Measurements from ENCODE around the gene TASOR2.

Gene TASOR2

GRCh38 chr10:5683065-5683464, 1.6 kb upstream of the TASOR2 start:
- no peak for DNase-seq (ENCODE audit: low spot score)

GRCh38 chr10:5684971-5685763, 529 bp downstream of the TASOR2 start:
- DNase-seq (ENCODE audit: low spot score): peak; percentile 55

DNA sequence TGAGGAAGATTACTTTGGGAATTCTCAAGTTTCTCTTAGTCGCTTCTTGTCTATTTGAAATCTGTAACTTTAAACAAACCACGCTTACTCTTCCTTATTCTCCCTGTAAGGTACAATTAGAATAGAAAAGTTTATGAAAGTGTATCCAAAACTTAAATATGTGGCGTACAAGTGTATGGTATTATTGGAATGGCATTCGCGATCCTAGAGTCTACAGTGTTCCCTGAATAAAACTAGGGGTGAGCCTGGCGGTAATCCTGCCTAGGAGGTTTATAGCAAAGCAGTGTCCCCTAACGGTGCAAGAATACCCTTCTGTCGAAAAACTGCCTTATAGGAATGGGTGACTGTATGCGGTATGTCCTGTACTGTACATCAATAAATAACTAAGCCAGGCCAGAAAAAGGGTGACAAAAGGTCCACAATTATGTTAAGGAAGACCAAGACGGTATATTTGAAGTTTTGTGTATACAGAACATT, 1.2 kb downstream of the TASOR2 start:
- DNase-seq (ENCODE audit: low spot score): no peak

GRCh38 chr10:5688587-5688986, 3.9 kb downstream of the TASOR2 start:
- no peak for DNase-seq (ENCODE audit: low spot score)

DNA sequence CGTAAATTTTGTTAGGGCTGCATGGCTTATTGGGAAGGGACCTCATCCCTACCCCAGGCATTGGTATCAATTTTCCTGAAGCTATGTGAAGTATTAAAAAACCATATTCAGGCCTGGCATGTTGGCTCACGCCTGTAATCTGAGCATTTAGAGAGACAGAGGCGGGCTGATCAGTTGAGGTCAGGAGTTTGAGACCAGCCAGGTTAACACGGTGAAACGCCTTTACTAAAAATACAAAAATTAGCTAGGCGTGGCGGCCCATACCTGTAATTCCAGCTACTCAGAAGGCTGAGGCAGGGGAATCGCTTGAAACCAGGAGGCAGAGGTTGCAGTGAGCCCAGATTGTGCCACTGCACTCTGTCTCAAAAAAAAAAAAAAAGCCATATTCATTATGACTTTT, 7.1 kb downstream of the TASOR2 start:
- DNase-seq (ENCODE audit: low spot score): no peak

- no peak for DNase-seq (ENCODE audit: low spot score)
Measured at GRCh38 chr10:5692461-5693358, 8.1 kb downstream of the TASOR2 start.

DNA sequence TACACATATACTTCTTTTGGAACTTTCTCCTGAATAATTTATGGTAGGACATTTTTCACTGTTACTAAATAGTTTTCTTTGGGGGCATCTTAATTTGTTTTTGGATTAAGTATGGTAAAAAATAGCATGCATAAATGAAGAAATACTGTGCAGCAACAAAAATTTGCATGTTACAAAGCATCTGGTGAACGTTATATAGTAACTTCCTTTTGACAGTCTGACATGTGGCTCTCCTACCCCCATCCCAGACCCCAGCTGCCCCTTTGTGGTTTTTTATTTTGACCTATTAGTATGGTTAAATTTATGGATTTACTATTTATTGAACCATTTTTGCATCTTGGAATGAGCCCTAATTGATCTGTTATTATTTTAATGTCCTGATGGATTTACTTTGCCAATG, 9.9 kb downstream of the TASOR2 start:
- no peak for DNase-seq (ENCODE audit: low spot score)

DNA sequence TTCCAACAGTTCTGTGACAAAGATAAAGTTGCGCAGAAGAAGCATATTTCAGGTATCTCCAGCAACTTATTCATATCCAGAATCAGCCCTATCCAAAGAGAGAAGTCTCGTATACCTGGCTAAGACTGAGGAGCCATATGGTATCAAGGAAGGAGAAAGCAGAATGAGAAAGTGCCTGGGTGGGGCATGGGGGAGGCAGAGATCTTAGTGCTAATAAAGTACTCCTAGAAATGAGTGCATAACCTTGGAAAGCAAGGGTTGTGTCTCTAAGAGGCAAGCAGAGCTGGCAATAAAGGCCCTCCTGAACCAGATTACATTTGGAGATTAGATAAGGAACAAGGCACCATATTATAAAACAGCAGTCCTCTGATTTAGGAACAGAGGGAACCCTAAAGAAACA, 12.7 kb downstream of the TASOR2 start:
- DNase-seq (ENCODE audit: low spot score): no peak

- no peak for DNase-seq (ENCODE audit: low spot score)
Measured at GRCh38 chr10:5698062-5698461, 13.4 kb downstream of the TASOR2 start.

GRCh38 chr10:5708356-5708755, 23.7 kb downstream of the TASOR2 start:
- DNase-seq (ENCODE audit: low spot score): no peak

DNA sequence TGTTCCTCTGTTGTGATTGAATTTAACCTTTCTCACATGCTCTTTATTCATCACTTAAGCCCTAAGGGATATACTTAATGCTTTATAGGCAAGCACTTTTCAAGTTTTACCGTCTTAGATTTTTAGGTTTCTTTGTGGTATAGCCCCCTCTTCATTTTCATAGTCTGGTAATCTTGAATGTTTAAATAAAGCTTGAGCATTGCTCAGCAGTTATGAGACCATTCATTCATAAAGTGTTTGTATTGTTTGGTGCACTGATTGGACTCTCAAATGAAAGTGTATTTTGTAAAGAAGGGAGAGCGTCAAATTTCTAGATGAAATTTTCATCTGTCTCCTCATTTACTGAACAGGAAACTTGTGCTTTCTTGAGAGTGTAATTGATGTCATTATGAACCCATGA, 25.2 kb downstream of the TASOR2 start:
- DNase-seq (ENCODE audit: low spot score): no peak

- DNase-seq (ENCODE audit: low spot score): no peak
Measured at GRCh38 chr10:5710859-5711258, 26.2 kb downstream of the TASOR2 start.

DNA sequence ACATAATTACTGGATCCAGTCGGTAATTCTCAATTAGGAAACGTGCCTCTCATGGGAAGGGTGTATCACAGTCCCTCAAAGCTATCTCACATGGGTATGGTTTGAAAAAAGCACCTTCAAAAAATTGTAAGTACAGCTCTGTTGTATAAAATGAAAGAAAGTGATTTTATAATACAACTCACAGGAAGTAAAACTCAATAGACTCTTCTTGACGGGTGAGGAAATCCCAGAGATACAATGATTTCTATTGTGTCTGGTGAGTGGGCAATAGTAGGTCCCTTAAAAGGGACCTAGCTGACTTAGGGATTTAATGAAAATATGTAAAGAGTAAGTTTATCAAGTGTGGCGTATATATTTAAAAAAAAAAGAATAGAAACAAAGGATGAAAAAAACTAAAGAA, 27.0 kb downstream of the TASOR2 start:
- DNase-seq (ENCODE audit: low spot score): no peak

- DNase-seq (ENCODE audit: low spot score): no peak
Measured at GRCh38 chr10:5719546-5719945, 34.9 kb downstream of the TASOR2 start.

- no peak for DNase-seq (ENCODE audit: low spot score)
Measured at GRCh38 chr10:5720182-5720581, 35.5 kb downstream of the TASOR2 start.

GRCh38 chr10:5723692-5724091, 39.1 kb downstream of the TASOR2 start:
- no peak for DNase-seq (ENCODE audit: low spot score)

DNA sequence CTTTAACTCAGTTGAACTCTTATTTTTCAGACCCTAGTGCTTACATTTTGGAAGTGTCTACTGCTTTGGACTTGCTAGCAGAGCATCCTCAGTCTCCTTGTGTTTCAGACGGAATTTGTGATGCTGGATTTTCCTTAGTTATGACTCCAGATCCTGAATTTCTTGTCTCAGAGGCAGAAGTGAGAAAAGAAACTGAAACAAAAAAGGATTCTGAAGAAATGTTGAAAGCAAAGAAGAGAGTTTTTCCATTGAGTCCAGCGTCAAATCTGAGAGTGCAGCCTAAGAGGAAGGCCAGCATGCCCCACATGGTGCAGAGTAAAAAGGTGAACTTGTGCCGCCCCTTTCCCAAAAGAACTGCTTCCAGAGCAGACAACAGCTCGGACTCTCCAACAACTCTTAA, 46.1 kb downstream of the TASOR2 start:
- DNase-seq (ENCODE audit: low spot score): no peak

DNA sequence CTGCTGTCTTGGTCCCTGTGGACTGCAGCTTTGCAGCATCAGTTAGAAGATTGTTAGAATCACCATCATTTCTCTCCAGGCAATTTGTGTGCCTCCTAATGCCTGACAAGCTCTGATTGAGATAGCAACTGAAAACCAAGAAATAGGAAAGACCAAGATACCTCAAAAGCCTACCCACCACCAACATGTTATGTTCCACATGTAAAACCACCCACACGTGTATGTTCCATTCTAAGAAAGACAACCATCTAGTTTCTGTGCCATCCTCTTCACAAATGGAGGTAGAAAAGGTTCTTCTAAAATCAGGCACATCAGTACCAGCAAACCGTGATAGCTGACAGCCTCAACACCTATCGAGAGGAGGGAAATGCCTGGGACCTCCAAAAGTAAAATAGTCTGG, 46.9 kb downstream of the TASOR2 start:
- DNase-seq (ENCODE audit: low spot score): no peak

- DNase-seq (ENCODE audit: low spot score): no peak
Measured at GRCh38 chr10:5732141-5732540, 47.5 kb downstream of the TASOR2 start.

Measured in hepatic stellate cell (primary cell).